Brain microvascular endothelial cell (primary cell): ENCODE measurements around the gene GPR135.
A peak's percentile ranks its signal among the peaks of the same experiment; 100 is the strongest.

Source experiments
- DNase-seq: peaks from one replicate; pipeline ENCODE4 v3.0.0-alpha.2; 2020
- H3K27ac ChIP-seq: fragments of 250-450 bp; sonication (Bioruptor Pico); 2 replicates; pipeline ENCODE4 v1.5.1; 2020; ENCODE audit warnings: mild to moderate bottlenecking, moderate library complexity
- H3K27me3 ChIP-seq: fragments of 250-450 bp; sonication (Bioruptor Pico); replicated peaks from 2 replicates; pipeline ENCODE4 v1.5.1; 2020; ENCODE audit warnings: mild to moderate bottlenecking
- H3K36me3 ChIP-seq: fragments of 250-450 bp; sonication (Bioruptor Pico); replicated peaks from 2 replicates; pipeline ENCODE4 v1.5.1; 2020; ENCODE audit warnings: mild to moderate bottlenecking
- H3K4me3 ChIP-seq: 2 replicates; pipeline ENCODE4 v1.5.1; 2011; ENCODE audit warnings: low read depth, mild to moderate bottlenecking, control low read depth, low read length, moderate library complexity
- CTCF ChIP-seq: IDR thresholded peaks from 2 replicates; pipeline ENCODE4 v1.5.1; 2011; ENCODE audit warnings: low read depth, mild to moderate bottlenecking, moderate library complexity, low read length, control low read depth, inconsistent platforms; ENCODE audit errors: missing control alignments
- in situ Hi-C: cut with HindIII; loops from 2 replicates; pipeline ENCODE4 v1.10.0; 2017; ENCODE audit warnings: low sequenced_read_pairs, low pct_ligation_motif_present

Gene GPR135

DNA sequence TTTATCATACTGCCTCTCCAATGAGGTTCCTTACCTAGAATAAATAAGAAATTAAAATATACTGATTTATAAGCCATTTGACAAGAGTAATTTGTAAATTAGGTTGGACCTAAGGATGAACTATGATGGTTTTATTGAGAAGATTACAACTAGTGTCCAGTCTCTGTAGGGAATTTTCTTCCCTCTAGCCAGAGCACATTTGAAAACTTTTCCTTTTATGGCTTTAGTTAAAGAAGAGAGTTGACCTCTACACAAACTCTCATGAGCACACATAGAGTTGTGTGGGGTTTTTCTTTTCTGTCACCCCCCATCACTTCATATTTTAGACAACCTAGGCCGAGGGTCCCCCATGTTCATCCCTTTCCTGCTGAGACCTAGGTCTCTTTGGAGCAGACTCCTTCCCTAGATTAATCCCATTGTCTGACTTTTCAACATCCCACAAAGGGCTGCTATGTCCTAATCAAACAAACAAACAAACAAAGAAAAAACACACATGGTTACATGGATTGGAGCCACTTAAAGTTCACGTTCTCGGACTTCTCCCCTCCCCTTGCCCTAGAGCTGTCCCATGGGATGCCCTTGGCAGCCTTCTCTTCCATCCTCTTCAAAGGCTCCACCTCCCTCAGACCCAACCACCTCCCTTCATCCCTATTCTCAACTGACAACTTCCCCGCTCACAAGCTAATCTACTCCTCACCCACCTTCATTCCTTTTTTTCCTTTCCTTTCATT is 40.7 kb downstream of the GPR135 start:
- H3K27ac ChIP-seq: no peak overlapping the region
- H3K36me3 ChIP-seq: no peaks in the 10 kb centered on the region
- DNase-seq: no peak
- H3K4me3 ChIP-seq: no peak overlapping the region
- in situ Hi-C loops: no loop called here
- TF ChIP-seq CTCF: no peak
- no peaks in the 10 kb centered on the region for H3K27me3 ChIP-seq

- Histone ChIP-seq H3K27ac (no peak overlapping the region), H3K36me3 (no peaks in the 10 kb centered on the region), H3K4me3 (no peak overlapping the region), H3K27me3 (no peaks in the 10 kb centered on the region)
- peak; percentile 41 for TF ChIP-seq CTCF
- DNase-seq: no peak
- in situ Hi-C loops: no loop called here
Observed at GRCh38 chr14:59422069-59422881, 42.9 kb downstream of the GPR135 start.

DNA sequence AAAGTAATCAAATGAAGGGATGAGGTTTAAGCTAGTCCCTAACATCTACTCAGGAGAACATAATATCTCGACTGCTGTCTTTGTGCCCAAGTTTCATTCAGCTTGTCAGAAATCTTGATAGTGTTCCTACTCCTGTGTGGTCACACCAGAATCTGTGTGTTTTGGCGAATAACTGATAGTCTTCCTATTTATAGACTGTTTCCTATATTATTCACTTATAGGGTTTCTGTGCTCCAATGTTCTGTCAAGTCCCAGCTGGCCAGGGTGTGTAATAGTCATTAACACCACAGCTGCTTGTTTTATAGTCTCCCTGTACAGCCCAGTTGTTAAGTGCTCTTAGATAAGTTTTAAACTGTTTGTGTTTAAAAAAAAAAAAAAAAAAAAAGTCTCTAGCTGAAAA is 45.9 kb downstream of the GPR135 start:
- H3K4me3 ChIP-seq: no peak overlapping the region
- H3K27ac ChIP-seq: no peak overlapping the region
- no peak for DNase-seq
- in situ Hi-C loops: no loop called here
- no peaks in the 10 kb centered on the region for H3K36me3 ChIP-seq
- no peak for TF ChIP-seq CTCF
- H3K27me3 ChIP-seq: no peaks in the 10 kb centered on the region

DNA sequence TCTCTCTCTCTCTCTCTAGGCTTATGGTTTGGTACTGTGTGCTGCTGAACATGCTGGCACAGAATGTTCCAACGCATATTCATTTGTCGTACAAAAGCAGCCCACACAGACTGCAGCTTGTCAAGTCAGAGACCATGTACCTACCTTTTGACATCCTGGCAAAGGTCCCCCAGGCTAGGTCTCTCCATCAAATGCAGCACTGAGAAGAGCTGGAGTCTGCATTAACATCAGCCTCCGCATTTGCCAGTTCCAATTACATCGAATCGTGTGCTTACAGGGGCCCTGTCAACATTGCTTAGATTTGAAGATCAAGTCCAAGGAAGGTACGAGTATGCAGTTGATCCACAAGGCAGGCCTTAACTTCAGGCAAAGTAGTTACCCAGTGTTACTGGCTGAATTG is 47.9 kb downstream of the GPR135 start:
- Histone ChIP-seq H3K4me3 (no peak overlapping the region), H3K27ac (no peak overlapping the region), H3K36me3 (no peaks in the 10 kb centered on the region), H3K27me3 (no peaks in the 10 kb centered on the region)
- in situ Hi-C loops: no loop called here
- no peak for TF ChIP-seq CTCF
- DNase-seq: no peak

DNA sequence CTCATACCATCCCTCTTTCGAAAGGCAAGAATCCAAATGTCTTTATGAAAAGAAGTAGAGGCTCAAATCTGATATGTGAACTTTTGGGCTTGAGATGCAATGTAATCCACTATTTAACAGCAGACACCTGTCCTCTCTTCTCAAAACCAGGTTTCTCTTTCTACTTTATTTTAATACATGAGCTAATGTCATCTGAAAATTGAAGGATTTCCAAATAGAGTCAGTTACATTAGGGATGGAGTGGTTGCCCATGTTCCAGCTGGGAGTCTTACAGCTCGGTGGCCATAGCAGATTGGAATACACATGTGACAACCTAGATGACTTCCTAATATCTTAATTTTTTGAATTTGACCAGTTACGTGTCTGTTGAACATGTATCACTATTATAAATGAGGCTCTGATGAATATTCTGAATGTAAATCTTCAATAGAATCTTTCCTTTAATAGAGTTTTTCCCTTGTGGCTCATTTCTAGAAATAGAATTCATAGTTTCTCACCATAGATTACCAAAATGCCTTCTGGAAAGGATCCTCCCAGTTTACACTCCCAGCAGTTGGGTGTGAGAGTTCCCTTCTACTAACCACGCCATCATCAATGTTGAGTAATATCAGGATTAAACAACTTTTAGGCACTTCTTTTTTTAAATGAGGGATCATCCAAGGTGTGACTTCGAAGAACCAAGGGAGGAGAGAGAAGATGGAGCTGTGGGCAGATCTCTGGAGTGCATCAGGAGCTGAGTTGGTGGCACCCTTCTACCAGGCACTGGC is 49.2 kb downstream of the GPR135 start:
- TF ChIP-seq CTCF: no peak
- Histone ChIP-seq H3K4me3 (no peak overlapping the region), H3K36me3 (no peaks in the 10 kb centered on the region), H3K27me3 (no peaks in the 10 kb centered on the region), H3K27ac (no peak overlapping the region)
- in situ Hi-C loops: no loop called here
- no peak for DNase-seq
